ENCODE data around the gene CANX.
"Not testable (repeated sequence)": the region's sequence is repeated elsewhere in the genome, so short reads cannot be mapped to it uniquely, and the experiment has no call there.

Gene CANX

GRCh38 chr5:179679014-179679674, 19.6 kb upstream of the CANX start:
- Histone ChIP-seq H3K27ac (ENCODE audit: low read depth, low read length) (peak overlapping the region; percentile 78), H3K36me3 (ENCODE audit: control insufficient read depth in 5 of 5, insufficient read depth in 5 of 5, low read length in 5 of 5) (no peaks in the 10 kb centered on the region), H3K9ac (ENCODE audit: low read length in 5 of 5) (peak overlapping the region in 3 of 5 donors; percentile 21 to 92 (median 66)), H3K4me3 (ENCODE audit: low read depth in 1 of 5, low read length in 5 of 5) (peak overlapping the region in 4 of 5 donors; percentile 89 to 99 (median 96)), H3K9me3 (ENCODE audit: control insufficient read depth in 5 of 5, low read length in 5 of 5) (no peaks in the 10 kb centered on the region), H3K4me1 (ENCODE audit: control insufficient read depth in 5 of 5, insufficient read depth in 5 of 5, low read length in 5 of 5) (peaks cover 0 to 24% (median 19%) of the 10 kb centered on the region in 5 donors), H3K27me3 (ENCODE audit: control insufficient read depth in 5 of 5, insufficient read depth in 4 of 5, low read length in 5 of 5) (no peaks in the 10 kb centered on the region)

- Histone ChIP-seq H3K27me3 (ENCODE audit: control insufficient read depth in 5 of 5, insufficient read depth in 4 of 5, low read length in 5 of 5) (no peaks in the 10 kb centered on the region), H3K36me3 (ENCODE audit: control insufficient read depth in 5 of 5, insufficient read depth in 5 of 5, low read length in 5 of 5) (no peaks in the 10 kb centered on the region), H3K4me3 (ENCODE audit: low read depth in 1 of 5, low read length in 5 of 5) (no peak overlapping the region), H3K27ac (ENCODE audit: low read depth, low read length) (no peak overlapping the region), H3K9me3 (ENCODE audit: control insufficient read depth in 5 of 5, low read length in 5 of 5) (no peaks in the 10 kb centered on the region), H3K4me1 (ENCODE audit: control insufficient read depth in 5 of 5, insufficient read depth in 5 of 5, low read length in 5 of 5) (peaks cover 0 to 24% (median 19%) of the 10 kb centered on the region in 5 donors), H3K9ac (ENCODE audit: low read length in 5 of 5) (no peak overlapping the region)
Observed at GRCh38 chr5:179680014-179680779, 18.6 kb upstream of the CANX start.

GRCh38 chr5:179680780-179681401, 17.9 kb upstream of the CANX start, which contains the start of gene CBY3:
TSS of gene CBY3 (minus strand) at chr5:179681034. CDS start at chr5:179680918, 116 bp downstream.
- no peak within 1 kb of the TSS for H3K9ac ChIP-seq (ENCODE audit: low read length in 5 of 5)

GRCh38 chr5:179689212-179689611, 9.6 kb upstream of the CANX start:
- not testable (repeated sequence) for H3K4me1 ChIP-seq (ENCODE audit: control insufficient read depth in 5 of 5, insufficient read depth in 5 of 5, low read length in 5 of 5); H3K9me3 ChIP-seq (ENCODE audit: control insufficient read depth in 5 of 5, low read length in 5 of 5); H3K27me3 ChIP-seq (ENCODE audit: control insufficient read depth in 5 of 5, insufficient read depth in 4 of 5, low read length in 5 of 5); H3K36me3 ChIP-seq (ENCODE audit: control insufficient read depth in 5 of 5, insufficient read depth in 5 of 5, low read length in 5 of 5); H3K4me3 ChIP-seq (ENCODE audit: low read depth in 1 of 5, low read length in 5 of 5); H3K9ac ChIP-seq (ENCODE audit: low read length in 5 of 5); H3K27ac ChIP-seq (ENCODE audit: low read depth, low read length)

More at GRCh38 chr5:179680780-179681401, 17.9 kb upstream of the CANX start, which contains the start of gene CBY3:
- H3K27ac ChIP-seq (ENCODE audit: low read depth, low read length) = no peak within 1 kb of the TSS
- H3K4me3 ChIP-seq (ENCODE audit: low read depth in 1 of 5, low read length in 5 of 5) = no peak within 1 kb of the TSS
- H3K4me1 ChIP-seq (ENCODE audit: control insufficient read depth in 5 of 5, insufficient read depth in 5 of 5, low read length in 5 of 5) = peaks cover 0 to 24% (median 19%) of the 10 kb centered on the region in 5 donors
- no peaks in the 10 kb centered on the region for H3K36me3 ChIP-seq (ENCODE audit: control insufficient read depth in 5 of 5, insufficient read depth in 5 of 5, low read length in 5 of 5)
- no peaks in the 10 kb centered on the region for H3K27me3 ChIP-seq (ENCODE audit: control insufficient read depth in 5 of 5, insufficient read depth in 4 of 5, low read length in 5 of 5)
- no peaks in the 10 kb centered on the region for H3K9me3 ChIP-seq (ENCODE audit: control insufficient read depth in 5 of 5, low read length in 5 of 5)

GRCh38 chr5:179694561-179694960, 4.2 kb upstream of the CANX start:
- Histone ChIP-seq H3K9ac (ENCODE audit: low read length in 5 of 5) (no peak overlapping the region), H3K27me3 (ENCODE audit: control insufficient read depth in 5 of 5, insufficient read depth in 4 of 5, low read length in 5 of 5) (no peaks in the 10 kb centered on the region), H3K27ac (ENCODE audit: low read depth, low read length) (no peak overlapping the region), H3K4me3 (ENCODE audit: low read depth in 1 of 5, low read length in 5 of 5) (no peak overlapping the region), H3K9me3 (ENCODE audit: control insufficient read depth in 5 of 5, low read length in 5 of 5) (no peaks in the 10 kb centered on the region), H3K4me1 (ENCODE audit: control insufficient read depth in 5 of 5, insufficient read depth in 5 of 5, low read length in 5 of 5) (peaks cover 3 to 18% (median 14%) of the 10 kb centered on the region in 5 donors), H3K36me3 (ENCODE audit: control insufficient read depth in 5 of 5, insufficient read depth in 5 of 5, low read length in 5 of 5) (no peaks in the 10 kb centered on the region)

GRCh38 chr5:179696603-179697002, 2.2 kb upstream of the CANX start:
- Histone ChIP-seq H3K36me3 (ENCODE audit: control insufficient read depth in 5 of 5, insufficient read depth in 5 of 5, low read length in 5 of 5) (no peaks in the 10 kb centered on the region), H3K4me1 (ENCODE audit: control insufficient read depth in 5 of 5, insufficient read depth in 5 of 5, low read length in 5 of 5) (peaks cover 7 to 33% (median 27%) of the 10 kb centered on the region in 5 donors), H3K27me3 (ENCODE audit: control insufficient read depth in 5 of 5, insufficient read depth in 4 of 5, low read length in 5 of 5) (no peaks in the 10 kb centered on the region), H3K27ac (ENCODE audit: low read depth, low read length) (no peak overlapping the region), H3K9me3 (ENCODE audit: control insufficient read depth in 5 of 5, low read length in 5 of 5) (no peaks in the 10 kb centered on the region), H3K9ac (ENCODE audit: low read length in 5 of 5) (no peak overlapping the region), H3K4me3 (ENCODE audit: low read depth in 1 of 5, low read length in 5 of 5) (no peak overlapping the region)

- H3K4me1 ChIP-seq (ENCODE audit: control insufficient read depth in 5 of 5, insufficient read depth in 5 of 5, low read length in 5 of 5) = peaks cover 7 to 37% (median 27%) of the 10 kb centered on the region in 5 donors
- H3K9me3 ChIP-seq (ENCODE audit: control insufficient read depth in 5 of 5, low read length in 5 of 5) = no peaks in the 10 kb centered on the region
- H3K27ac ChIP-seq (ENCODE audit: low read depth, low read length) = no peak overlapping the region
- H3K36me3 ChIP-seq (ENCODE audit: control insufficient read depth in 5 of 5, insufficient read depth in 5 of 5, low read length in 5 of 5) = no peaks in the 10 kb centered on the region
- no peaks in the 10 kb centered on the region for H3K27me3 ChIP-seq (ENCODE audit: control insufficient read depth in 5 of 5, insufficient read depth in 4 of 5, low read length in 5 of 5)
- no peak overlapping the region for H3K9ac ChIP-seq (ENCODE audit: low read length in 5 of 5)
- H3K4me3 ChIP-seq (ENCODE audit: low read depth in 1 of 5, low read length in 5 of 5) = no peak overlapping the region
Observed at GRCh38 chr5:179697108-179697507, 1.7 kb upstream of the CANX start.

- Histone ChIP-seq H3K4me1 (ENCODE audit: control insufficient read depth in 5 of 5, insufficient read depth in 5 of 5, low read length in 5 of 5) (peaks cover 7 to 41% (median 28%) of the 10 kb centered on the region in 5 donors), H3K4me3 (ENCODE audit: low read depth in 1 of 5, low read length in 5 of 5) (peak overlapping the region; percentile 78 to 93 (median 90)), H3K27ac (ENCODE audit: low read depth, low read length) (peak overlapping the region; percentile 85), H3K9ac (ENCODE audit: low read length in 5 of 5) (peak overlapping the region in 3 of 5 donors; percentile 81 to 84 (median 84))
- not testable (repeated sequence) for H3K27me3 ChIP-seq (ENCODE audit: control insufficient read depth in 5 of 5, insufficient read depth in 4 of 5, low read length in 5 of 5); H3K36me3 ChIP-seq (ENCODE audit: control insufficient read depth in 5 of 5, insufficient read depth in 5 of 5, low read length in 5 of 5); H3K9me3 ChIP-seq (ENCODE audit: control insufficient read depth in 5 of 5, low read length in 5 of 5)
Observed at GRCh38 chr5:179697543-179697942, 1.2 kb upstream of the CANX start.

- peak overlapping the region; percentile 87 to 99 (median 98) for H3K9ac ChIP-seq (ENCODE audit: low read length in 5 of 5)
- no peaks in the 10 kb centered on the region for H3K27me3 ChIP-seq (ENCODE audit: control insufficient read depth in 5 of 5, insufficient read depth in 4 of 5, low read length in 5 of 5)
- no peaks in the 10 kb centered on the region for H3K36me3 ChIP-seq (ENCODE audit: control insufficient read depth in 5 of 5, insufficient read depth in 5 of 5, low read length in 5 of 5)
- H3K4me3 ChIP-seq (ENCODE audit: low read depth in 1 of 5, low read length in 5 of 5) = peak overlapping the region; percentile 78 to 93 (median 90)
- H3K9me3 ChIP-seq (ENCODE audit: control insufficient read depth in 5 of 5, low read length in 5 of 5) = no peaks in the 10 kb centered on the region
- peaks cover 7 to 43% (median 29%) of the 10 kb centered on the region in 5 donors for H3K4me1 ChIP-seq (ENCODE audit: control insufficient read depth in 5 of 5, insufficient read depth in 5 of 5, low read length in 5 of 5)
- H3K27ac ChIP-seq (ENCODE audit: low read depth, low read length) = peak overlapping the region; percentile 97
Observed at GRCh38 chr5:179697993-179698934, 503 bp upstream of the CANX start.
